Astrocyte of the cerebellum (primary cell): ENCODE results near the gene RBFOX1.

Experiments used
- DNase-seq: peaks from one replicate; pipeline ENCODE4 v3.0.0-alpha.2; 2011; ENCODE audit warnings: low read depth
- H3K4me3 ChIP-seq: 2 replicates; pipeline ENCODE4 v1.5.1; 2011; ENCODE audit warnings: mild to moderate bottlenecking, low read depth, low read length, moderate library complexity
- in situ Hi-C: cut with HindIII; loops from 2 replicates; pipeline ENCODE4 v1.10.0; 2017; ENCODE audit warnings: low sequenced_read_pairs
- TF ChIP-seq, protein P1 (sequence below): IDR thresholded peaks from 2 replicates; pipeline ENCODE4 v1.5.1; 2012; ENCODE audit warnings: low read length, low read depth, moderate library complexity, mild to moderate bottlenecking; ENCODE audit errors: missing control alignments

Gene RBFOX1

GRCh38 chr16:7343243-7343642 lies 10.6 kb downstream of the RBFOX1 start:
- DNase-seq = no peak
- in situ Hi-C loops = no loop called here
- H3K4me3 ChIP-seq = no peak overlapping the region

DNA sequence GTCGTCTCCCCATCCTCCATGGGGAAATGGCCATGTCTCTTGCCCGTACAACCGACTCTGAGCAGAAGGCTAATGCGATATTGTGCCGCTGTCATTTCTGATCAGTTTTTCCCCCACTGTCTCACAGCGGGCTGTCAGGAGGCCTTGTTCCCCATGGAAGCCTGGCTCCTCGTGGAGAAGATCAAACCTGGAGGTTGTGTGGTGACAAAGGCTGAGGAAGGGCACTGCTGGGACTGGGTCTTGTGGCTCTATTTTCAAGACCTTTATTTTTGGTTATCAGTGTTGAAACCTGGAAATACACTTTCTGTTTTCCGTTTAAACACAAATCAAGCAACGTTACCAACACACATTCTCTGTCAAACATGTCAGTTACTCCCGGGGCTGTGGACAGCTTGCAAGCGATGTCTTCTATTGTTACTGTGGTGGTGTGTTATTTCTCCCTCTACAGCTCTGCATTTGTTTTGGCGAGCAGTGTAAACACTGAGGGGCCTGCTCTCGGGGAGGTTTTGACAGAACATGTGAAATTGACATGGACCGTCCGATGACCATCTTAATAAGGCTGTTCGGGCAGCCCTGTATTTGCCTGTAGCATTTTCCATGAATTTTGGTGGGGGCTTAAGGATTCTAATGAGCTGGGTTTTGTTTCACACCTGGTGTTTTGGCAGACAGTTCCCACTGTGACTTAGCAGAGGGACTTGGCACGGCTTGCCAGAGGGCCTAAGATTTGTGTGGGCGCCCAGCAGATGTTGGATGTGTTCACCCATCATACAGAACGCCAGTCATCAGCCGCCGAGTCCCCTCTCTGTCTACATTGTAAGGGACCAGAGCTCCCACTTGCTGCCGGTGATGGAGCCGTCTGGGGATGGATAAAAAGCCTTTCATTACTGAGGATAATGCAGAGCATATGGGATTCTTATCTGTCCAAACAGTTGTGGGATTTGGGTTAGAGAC lies 12.5 kb downstream of the RBFOX1 start:
- in situ Hi-C loops = no loop called here
- DNase-seq = no peak
- no peak overlapping the region for H3K4me3 ChIP-seq
- TF ChIP-seq, protein P1, sequence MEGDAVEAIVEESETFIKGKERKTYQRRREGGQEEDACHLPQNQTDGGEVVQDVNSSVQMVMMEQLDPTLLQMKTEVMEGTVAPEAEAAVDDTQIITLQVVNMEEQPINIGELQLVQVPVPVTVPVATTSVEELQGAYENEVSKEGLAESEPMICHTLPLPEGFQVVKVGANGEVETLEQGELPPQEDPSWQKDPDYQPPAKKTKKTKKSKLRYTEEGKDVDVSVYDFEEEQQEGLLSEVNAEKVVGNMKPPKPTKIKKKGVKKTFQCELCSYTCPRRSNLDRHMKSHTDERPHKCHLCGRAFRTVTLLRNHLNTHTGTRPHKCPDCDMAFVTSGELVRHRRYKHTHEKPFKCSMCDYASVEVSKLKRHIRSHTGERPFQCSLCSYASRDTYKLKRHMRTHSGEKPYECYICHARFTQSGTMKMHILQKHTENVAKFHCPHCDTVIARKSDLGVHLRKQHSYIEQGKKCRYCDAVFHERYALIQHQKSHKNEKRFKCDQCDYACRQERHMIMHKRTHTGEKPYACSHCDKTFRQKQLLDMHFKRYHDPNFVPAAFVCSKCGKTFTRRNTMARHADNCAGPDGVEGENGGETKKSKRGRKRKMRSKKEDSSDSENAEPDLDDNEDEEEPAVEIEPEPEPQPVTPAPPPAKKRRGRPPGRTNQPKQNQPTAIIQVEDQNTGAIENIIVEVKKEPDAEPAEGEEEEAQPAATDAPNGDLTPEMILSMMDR = no peak

More at GRCh38 chr16:7343243-7343642, 10.6 kb downstream of the RBFOX1 start:
- TF ChIP-seq, protein P1 = no peak

DNA sequence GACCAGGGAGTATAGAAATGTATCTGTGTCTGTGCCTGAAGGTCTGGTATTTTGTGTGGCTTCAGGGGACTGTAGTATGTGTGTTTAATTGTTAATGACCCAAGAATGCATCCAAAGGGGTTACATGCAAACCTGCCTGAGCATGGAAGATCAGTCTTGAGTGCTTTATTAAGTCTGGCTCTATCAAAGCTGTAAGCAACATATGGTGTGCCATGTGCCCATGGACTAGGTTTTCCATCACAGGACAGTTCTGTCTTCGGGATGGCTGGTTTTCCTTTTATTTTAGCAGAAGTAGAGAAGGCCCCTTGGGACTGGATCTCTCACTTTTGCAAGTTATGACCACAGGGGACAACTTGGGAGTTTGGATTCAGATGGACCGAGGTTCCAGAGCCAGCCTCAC lies 18.2 kb downstream of the RBFOX1 start:
- DNase-seq = no peak
- in situ Hi-C loops = no loop called here
- no peak overlapping the region for H3K4me3 ChIP-seq
- TF ChIP-seq, protein P1 = no peak

- in situ Hi-C loops = no loop called here
- H3K4me3 ChIP-seq = no peak overlapping the region
- TF ChIP-seq, protein P1 = no peak
- no peak for DNase-seq
Measured at GRCh38 chr16:7351610-7352510, 19.2 kb downstream of the RBFOX1 start.

DNA sequence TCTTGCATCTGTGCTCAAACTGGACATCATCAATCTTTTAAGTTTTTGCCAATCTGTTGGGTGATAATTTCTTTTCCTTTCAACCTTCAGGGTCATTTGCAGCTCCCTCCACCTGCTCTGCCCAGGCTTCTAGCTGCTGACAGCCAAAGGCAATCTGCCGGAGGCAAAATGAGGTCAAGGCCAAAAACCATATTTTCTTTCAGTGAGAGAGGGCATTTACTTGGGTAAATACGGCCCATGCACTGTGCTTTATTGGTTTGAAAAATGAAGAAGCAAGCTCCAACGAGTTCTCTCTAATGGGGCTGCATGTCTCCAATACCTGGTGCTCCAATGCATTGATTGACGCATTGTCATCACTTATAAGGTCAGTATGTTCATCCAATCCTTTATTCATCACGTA lies 23.1 kb downstream of the RBFOX1 start:
- DNase-seq = no peak
- in situ Hi-C loops = no loop called here
- H3K4me3 ChIP-seq = no peak overlapping the region
- TF ChIP-seq, protein P1 = no peak

GRCh38 chr16:7361416-7362129 lies 28.9 kb downstream of the RBFOX1 start:
- DNase-seq = no peak
- H3K4me3 ChIP-seq = no peak overlapping the region
- TF ChIP-seq, protein P1 = no peak
- in situ Hi-C loops = no loop called here
